IMR-90 (cell line): Measurements from ENCODE around the gene ZNF746. TPM values are rescaled to one million over a fixed set of nuclear protein-coding genes. Genes with fewer than 3 reads are reported as not detected.

Experiments
- ATAC-seq: fragments of 200-7000 bp; cut with Tn5 transposase; 2 replicates; pipeline ENCODE4 v1.9.1; 2020; ENCODE audit warnings: low read depth, mild to moderate bottlenecking, moderate library complexity
- BruUV-seq: library from RNA; stranded (reverse); fragments of 400-500 nt; replicated peaks from 2 replicates; lab custom pipeline; 2021; lab: Mats Ljungman, UMichigan
- CTCF ChIA-PET: fragments of 300-600 bp; formaldehyde crosslinking; extraction: SDS; loops from one replicate; lab custom pipeline; 2021; ENCODE audit warnings: antibody characterized with exemption; lab: Yijun Ruan, JAX
- POLR2A ChIA-PET: fragments of 300-600 bp; sonication (Branson Sonifier 250); formaldehyde crosslinking; loops from one replicate; lab custom pipeline; 2022; ENCODE audit warnings: antibody characterized with exemption; ENCODE audit not compliant: unreplicated experiment; lab: Charles Lee
- DNase-seq: peaks from one replicate; pipeline ENCODE4 v3.0.0; 2013
- H2AFZ ChIP-seq: replicated peaks from 2 replicates; pipeline ENCODE3; 2013; ENCODE audit warnings: low read length, mild to moderate bottlenecking; ENCODE audit not compliant: poor library complexity
- H2AK5ac ChIP-seq: 2 replicates; pipeline ENCODE4 v1.6.1; 2013; ENCODE audit warnings: low read depth, low read length, inconsistent platforms
- H2AK9ac ChIP-seq: replicated peaks from 2 replicates; pipeline ENCODE3; 2013; ENCODE audit warnings: mild to moderate bottlenecking, low read depth, low read length, moderate library complexity; ENCODE audit not compliant: poor library complexity
- H2BK120ac ChIP-seq: 2 replicates; pipeline ENCODE4 v1.6.1; 2013; ENCODE audit warnings: low read depth, low read length, inconsistent platforms
- H2BK15ac ChIP-seq: 3 replicates; pipeline ENCODE4 v1.6.1; 2013; ENCODE audit warnings: low read depth, low read length, inconsistent platforms
- H2BK20ac ChIP-seq: 2 replicates; pipeline ENCODE4 v1.6.1; 2013; ENCODE audit warnings: low read depth, mild to moderate bottlenecking, inconsistent platforms, low read length, moderate library complexity
- H2BK5ac ChIP-seq: 2 replicates; pipeline ENCODE4 v1.6.1; 2013; ENCODE audit warnings: mild to moderate bottlenecking, low read depth, low read length, inconsistent platforms; ENCODE audit not compliant: poor library complexity, severe bottlenecking
- H3K14ac ChIP-seq: replicated peaks from 2 replicates; pipeline ENCODE4 v1.6.1; 2013; ENCODE audit warnings: low read depth, low read length, inconsistent platforms
- H3K18ac ChIP-seq: 2 replicates; pipeline ENCODE4 v1.6.1; 2013; ENCODE audit warnings: low read depth, low read length, control low read depth
- H3K23ac ChIP-seq: 2 replicates; pipeline ENCODE4 v1.6.1; 2013; ENCODE audit warnings: low read depth, low read length, inconsistent platforms
- H3K27ac ChIP-seq: 2 replicates; pipeline ENCODE4 v1.5.1; 2013; ENCODE audit warnings: mild to moderate bottlenecking, control low read depth, low read length; ENCODE audit not compliant: insufficient read depth
- H3K27me3 ChIP-seq: 2 replicates; pipeline ENCODE4 v1.6.1; 2013; ENCODE audit warnings: low read length; ENCODE audit not compliant: control insufficient read depth, insufficient read depth
- H3K36me3 ChIP-seq: 2 replicates; pipeline ENCODE4 v1.6.1; 2013; ENCODE audit warnings: low read length, mixed read lengths; ENCODE audit not compliant: control insufficient read depth, insufficient read depth
- H3K4ac ChIP-seq: 2 replicates; pipeline ENCODE4 v1.6.1; 2013; ENCODE audit warnings: low read depth, low read length, inconsistent platforms
- H3K4me1 ChIP-seq: 2 replicates; pipeline ENCODE4 v1.6.1; 2013; ENCODE audit warnings: low read length, mixed read lengths; ENCODE audit not compliant: control insufficient read depth, insufficient read depth
- H3K4me2 ChIP-seq: 2 replicates; pipeline ENCODE4 v1.6.1; 2013; ENCODE audit warnings: low read depth, mild to moderate bottlenecking, control low read depth, low read length, moderate library complexity
- H3K4me3 ChIP-seq: 2 replicates; pipeline ENCODE4 v1.5.1; 2013; ENCODE audit warnings: low read depth, mild to moderate bottlenecking, control low read depth, low read length, moderate library complexity; ENCODE audit not compliant: insufficient read depth
- H3K56ac ChIP-seq: 2 replicates; pipeline ENCODE4 v1.6.1; 2013; ENCODE audit warnings: low read length, inconsistent platforms; ENCODE audit not compliant: insufficient read depth; ENCODE audit errors: extremely low read depth
- H3K79me1 ChIP-seq, 2 experiments: 2 replicates each; pipeline ENCODE4 v1.6.1; 2013; ENCODE audit warnings: low read length in 2 of 2, inconsistent platforms in 1 of 2, low read depth in 1 of 2
- H3K9ac ChIP-seq: 2 replicates; pipeline ENCODE4 v1.6.1; 2013; ENCODE audit warnings: low read depth, low read length, control low read depth
- H3K9me1 ChIP-seq: 2 replicates; pipeline ENCODE4 v1.6.1; 2013; ENCODE audit warnings: low read length, inconsistent platforms; ENCODE audit not compliant: insufficient read depth
- H3K9me3 ChIP-seq: 2 replicates; pipeline ENCODE4 v1.6.1; 2013; ENCODE audit warnings: low read length; ENCODE audit not compliant: control insufficient read depth, insufficient read depth
- H4K20me1 ChIP-seq: 2 replicates; pipeline ENCODE4 v1.6.1; 2013; ENCODE audit warnings: low read length, inconsistent platforms; ENCODE audit not compliant: insufficient read depth
- H4K5ac ChIP-seq: 2 replicates; pipeline ENCODE4 v1.6.1; 2013; ENCODE audit warnings: mild to moderate bottlenecking, low read depth, low read length, control low read depth
- H4K8ac ChIP-seq, 2 experiments: 2 replicates each; pipeline ENCODE4 v1.6.1; 2013; ENCODE audit warnings: low read depth in 2 of 2, low read length in 2 of 2, control low read depth in 1 of 2, inconsistent platforms in 1 of 2
- H4K91ac ChIP-seq: 2 replicates; pipeline ENCODE4 v1.6.1; 2013; ENCODE audit warnings: low read depth, low read length, inconsistent platforms; ENCODE audit not compliant: insufficient read depth
- BHLHE40 ChIP-seq: fragments of 150-350 bp; IDR thresholded peaks from 2 replicates; pipeline ENCODE4 v1.6.1; 2016; ENCODE audit warnings: mild to moderate bottlenecking, low read depth, low read length
- CEBPB ChIP-seq: IDR thresholded peaks from 2 replicates; pipeline ENCODE4 v1.6.1; 2012; ENCODE audit warnings: low read depth, low read length, improper control_type of control experiment
- CHD1 ChIP-seq: IDR thresholded peaks from 2 replicates; pipeline ENCODE4 v1.6.1; 2012; ENCODE audit warnings: low read depth, low read length, improper control_type of control experiment
- MAFK ChIP-seq: IDR thresholded peaks from 2 replicates; pipeline ENCODE4 v1.6.1; 2012; ENCODE audit warnings: low read depth, low read length, improper control_type of control experiment
- MXI1 ChIP-seq: IDR thresholded peaks from 2 replicates; pipeline ENCODE4 v1.6.1; 2012; ENCODE audit warnings: low read depth, mild to moderate bottlenecking, low read length, moderate library complexity, borderline replicate concordance
- NFE2L2 ChIP-seq: fragments of 150-350 bp; IDR thresholded peaks from 2 replicates; pipeline ENCODE4 v1.6.1; 2016; ENCODE audit warnings: low read depth, mild to moderate bottlenecking, low read length
- POLR2A ChIP-seq: IDR thresholded peaks from 2 replicates; pipeline ENCODE4 v1.6.1; 2012; ENCODE audit warnings: mild to moderate bottlenecking, low read depth, low read length
- RAD21 ChIP-seq: IDR thresholded peaks from 2 replicates; pipeline ENCODE4 v1.6.1; 2012; ENCODE audit warnings: low read length, improper control_type of control experiment
- RCOR1 ChIP-seq: IDR thresholded peaks from 2 replicates; pipeline ENCODE4 v1.6.1; 2012; ENCODE audit warnings: mild to moderate bottlenecking, low read length, improper control_type of control experiment; ENCODE audit not compliant: insufficient replicate concordance
- SMC3 ChIP-seq: fragments of 150-350 bp; IDR thresholded peaks from 2 replicates; pipeline ENCODE4 v1.6.1; 2016; ENCODE audit warnings: low read depth, mild to moderate bottlenecking, antibody characterized with exemption, low read length, moderate library complexity
- WGBS, 2 experiments: methylation state at CpG; one replicate each; pipeline versions ENCODE4 v1.1.5 to v1.1.7; 2013; ENCODE audit warnings: missing lambda C conversion rate in 2 of 2; ENCODE audit not compliant: insufficient read length in 1 of 2; ENCODE audit errors: extremely low coverage in 2 of 2; 5-methylcytosine and 5-hydroxymethylcytosine counted together
- dilution Hi-C: fragments of 300-500 bp; cut with HindIII; formaldehyde crosslinking; loops from one replicate; pipeline ENCODE4 v1.14.3; 2018; ENCODE audit warnings: low sequenced_read_pairs; ENCODE audit not compliant: unreplicated experiment
- in situ Hi-C: fragments of 300-500 bp; cut with MboI; formaldehyde crosslinking; loops from 3 replicates; pipeline ENCODE4 v1.14.3; 2019; ENCODE audit warnings: low sequenced_read_pairs, inconsistent platforms, mixed read lengths
- intact Hi-C: fragments of 100-400 bp; cut with micrococcal nuclease; formaldehyde crosslinking; loops from 2 replicates; pipeline ENCODE4 v1.10.0; 2022
- polyA plus RNA-seq, 3 experiments: library from polyadenylated mRNA; depleted of rRNA; stranded (reverse); fragments of >200 nt; gene quantifications; 2 replicates each; pipeline ENCODE4 v1.2.3, GENCODE V29; 2012; ENCODE audit warnings: low replicate concordance in 1 of 3
- total RNA-seq: library from RNA; depleted of rRNA; stranded (reverse); fragments of >200 nt; gene quantifications from 2 replicates; pipeline ENCODE4 v1.2.3, GENCODE V29; 2012

Gene ZNF746
- total and polyA plus RNA-seq, 2 of the 4 experiments (the other 2 are of a cell fraction) = 6.6 to 8.4 TPM

GRCh38 chr7:149529136-149529718 lies 31.6 kb upstream of the ZNF746 start:
- Histone ChIP-seq H2BK20ac (no peak overlapping the region), H3K9me1 (no peaks in the 10 kb centered on the region), H4K5ac (no peak overlapping the region), H3K27ac (no peak overlapping the region), H3K4ac (no peak overlapping the region), H3K27me3 (no peaks in the 10 kb centered on the region), H3K4me3 (no peak overlapping the region), H3K9ac (no peak overlapping the region), H3K4me1 (no peaks in the 10 kb centered on the region), H2BK15ac (no peak overlapping the region), H3K14ac (no peak overlapping the region), H4K91ac (no peak overlapping the region), H2AFZ (no peak overlapping the region), H3K4me2 (no peak overlapping the region), H4K8ac (no peak overlapping the region), H2AK9ac (no peak overlapping the region), H3K36me3 (no peaks in the 10 kb centered on the region), H3K79me1 (no peaks in the 10 kb centered on the region), H3K9me3 (peaks cover 33% of the 10 kb centered on the region), H3K23ac (no peak overlapping the region), H2BK120ac (no peak overlapping the region), H4K20me1 (no peaks in the 10 kb centered on the region), H2AK5ac (no peak overlapping the region), H3K56ac (no peak overlapping the region), H3K18ac (no peak overlapping the region), H2BK5ac (no peak overlapping the region)
- BruUV-seq = no TSS peak
- POLR2A ChIA-PET = no interaction called here
- WGBS, 2 experiments = no CpG with 5 or more reads among the region's 4 CpGs
- DNase-seq (peak; percentile 2), ATAC-seq (no peak)
- intact Hi-C loops = no loop called here
- in situ Hi-C loops = no loop called here
- CTCF ChIA-PET = no interaction called here
- dilution Hi-C loops = no loop called here
- TF ChIP-seq POLR2A (no peak), RAD21 (no peak), BHLHE40 (no peak), SMC3 (no peak), NFE2L2 (no peak), RCOR1 (no peak), CHD1 (no peak), MXI1 (no peak), MAFK (no peak), CEBPB (no peak)
